Measurements from ENCODE around the gene ANKRD18B. TPM values are rescaled to one million over a fixed set of nuclear protein-coding genes. Genes with fewer than 3 reads are reported as not detected.

Gene ANKRD18B
- total and polyA plus RNA-seq, 9 of the 15 experiments (the other 6 are each of a cell fraction or from before 2014, with no cell fraction given), result 0.43 to 12.6 (median 1.8) TPM

GRCh38 chr9:33535541-33535940, 11.5 kb downstream of the ANKRD18B start:
- Histone ChIP-seq H3K36me3 (ENCODE audit: control insufficient read depth, insufficient read depth, low read length) (no peaks in the 10 kb centered on the region), H4K20me1 (replicated peaks; ENCODE audit: control insufficient read depth, insufficient read depth, low read length) (no peaks in the 10 kb centered on the region), H3K9me1 (ENCODE audit: control insufficient read depth, insufficient read depth, low read length) (no peaks in the 10 kb centered on the region), H3K27ac (ENCODE audit: extremely low read depth, low read depth, low read length) (no peak overlapping the region), H3K4me2 (ENCODE audit: insufficient read depth, low read length) (no peak overlapping the region), H3K4me3 (no peak overlapping the region), H3K4me1 (replicated peaks in 1 of 2; ENCODE audit: control insufficient read depth in 2 of 2, insufficient read depth in 2 of 2, low read length in 2 of 2) (no peaks in the 10 kb centered on the region), H3K9me3 (replicated peaks; ENCODE audit: control insufficient read depth, insufficient read depth, low read depth, low read length) (no peaks in the 10 kb centered on the region), H3K9ac (ENCODE audit: insufficient read depth in 1 of 2, low read depth in 2 of 2, low read length in 2 of 2) (no peak overlapping the region), H2AFZ (ENCODE audit: low read depth, low read length) (no peak overlapping the region), H3K27me3 (ENCODE audit: control insufficient read depth in 2 of 2, insufficient read depth in 2 of 2, low read length in 2 of 2) (no peaks in the 10 kb centered on the region), H3K79me2 (ENCODE audit: control insufficient read depth, insufficient read depth, low read length) (no peaks in the 10 kb centered on the region)
- POLR2A ChIA-PET, result interaction anchor here (0.6 kb wide), 1 partner anchor 35 kb away, joined by 4 read pairs; no protein-coding TSS in a partner anchor
- intact Hi-C loops (cut with micrococcal nuclease), result no loop called here
- FAIRE-seq (no peak), ATAC-seq (no peak), DNase-seq (ENCODE audit: extremely low read depth in 1 of 4, low spot score in 3 of 4) (no peak)
- BruUV-seq (replicated peaks), result no TSS peak
- 39% methylated on average over 2 of the region's 2 CpGs for WGBS (ENCODE audit: insufficient coverage, low coverage, missing lambda C conversion rate)
- CTCF ChIA-PET (ENCODE audit: low intra/inter-chr PET ratio), result no interaction called here
- in situ Hi-C loops (cut with MboI), result no loop called here
- TF ChIP-seq SAFB2 (IDR thresholded peaks at IDR 0.05; ENCODE audit: borderline replicate concordance, low read depth, low read length, severe bottlenecking) (no peak), RHOXF2B (CRISPR knock-in tag; conservative IDR thresholded peaks at IDR 0.05) (no peak), CREB3 (tag; conservative IDR thresholded peaks at IDR 0.05; ENCODE audit: low read depth) (no peak), ZNF449 (CRISPR knock-in tag; IDR thresholded peaks at IDR 0.05) (no peak), ZBTB1 (CRISPR knock-in tag; IDR thresholded peaks at IDR 0.05; ENCODE audit: borderline replicate concordance, low read depth) (no peak), HNRNPL (IDR thresholded peaks at IDR 0.05; ENCODE audit: low read depth, low read length) (no peak), NR0B1 (IDR thresholded peaks at IDR 0.05; ENCODE audit: partially characterized antibody) (no peak), HMG20B (CRISPR knock-in tag; IDR thresholded peaks at IDR 0.05) (no peak), E2F3 (CRISPR knock-in tag; IDR thresholded peaks at IDR 0.05) (no peak), ZNF324 (CRISPR knock-in tag; IDR thresholded peaks at IDR 0.05) (no peak), PHF21A (IDR thresholded peaks at IDR 0.05; ENCODE audit: borderline replicate concordance, low read depth) (no peak), PREB (CRISPR knock-in tag; IDR thresholded peaks at IDR 0.05) (no peak), SREBF2 (CRISPR knock-in tag; IDR thresholded peaks at IDR 0.05) (no peak), HNRNPK (IDR thresholded peaks at IDR 0.05; ENCODE audit: low read depth, low read length, poor library complexity, severe bottlenecking) (no peak), ZNF408 (CRISPR knock-in tag; IDR thresholded peaks at IDR 0.05; ENCODE audit: low read depth) (no peak), MXI1 (IDR thresholded peaks at IDR 0.05; ENCODE audit: low read depth, low read length) (no peak), BRD9 (IDR thresholded peaks at IDR 0.05; ENCODE audit: low read depth, partially characterized antibody) (no peak), ZNF174 (CRISPR knock-in tag; IDR thresholded peaks at IDR 0.05) (no peak)
